Left lung (tissue), 10 donors: ENCODE results near the gene PNPO. TPM values are rescaled to one million over a fixed set of nuclear protein-coding genes. Genes with fewer than 3 reads are reported as not detected.

Experiments
- ATAC-seq: fragments of 200-7000 bp; cut with Tn5 transposase; one replicate; pipeline ENCODE4 v1.9.1; 2020; ENCODE audit warnings: moderate library complexity
- DNase-seq, 4 donors: peaks; one replicate each; pipeline ENCODE4 v3.0.0-alpha.2; 2013 to 2020
- H3K27ac ChIP-seq, 2 donors: fragments of 200-600 bp; sonication (generic) in 1 of 2; one replicate each; pipeline versions ENCODE4 v1.5.0 to v1.8.0; 2020 to 2021
- H3K27me3 ChIP-seq, 2 donors: fragments of 200-600 bp; sonication (generic) in 1 of 2; one replicate each; pipeline versions ENCODE4 v1.5.0 to v1.8.0; 2020 to 2021
- H3K36me3 ChIP-seq, 2 donors: fragments of 200-600 bp; sonication (generic) in 1 of 2; one replicate each; pipeline versions ENCODE4 v1.5.0 to v1.8.0; 2020 to 2021
- H3K4me1 ChIP-seq, 2 donors: fragments of 200-600 bp; one replicate each; pipeline ENCODE4 v1.8.0; 2021
- H3K4me3 ChIP-seq, 2 donors: fragments of 200-600 bp; sonication (generic) in 1 of 2; one replicate each; pipeline versions ENCODE4 v1.5.0 to v1.8.0; 2020 to 2021; ENCODE audit warnings: mild to moderate bottlenecking in 1 of 2
- H3K9me3 ChIP-seq, 2 donors: fragments of 200-600 bp; sonication (generic) in 1 of 2; one replicate each; pipeline versions ENCODE4 v1.5.0 to v1.8.0; 2020 to 2021
- intact Hi-C, 2 donors: fragments of 100-400 bp; cut with DNase I; formaldehyde crosslinking; loops; one replicate each; pipeline versions ENCODE4 v1.11.2 to v1.14.2; 2022
- polyA plus RNA-seq, 6 donors: library from polyadenylated mRNA; unstranded; fragments of 120-200 nt; gene quantifications; one replicate each; pipeline ENCODE4 v1.2.1, GENCODE V29; 2013; ENCODE audit not compliant: insufficient read length in 6 of 6
- total RNA-seq, 2 donors: library from RNA; stranded (reverse); fragmentation: NEBNext Ultra II Directional; extraction: Animal tissue kit (Norgen Biotek cat#: 25700); gene quantifications; one replicate each; pipeline ENCODE4 v1.2.1, GENCODE V29; 2021
- TF ChIP-seq, protein P1 (sequence below), 2 donors: fragments of 200-600 bp; sonication (generic) in 1 of 2; IDR thresholded peaks; one replicate each; pipeline versions ENCODE4 v1.5.0 to v1.8.0; 2021; ENCODE audit warnings: antibody characterized with exemption in 2 of 2
- donor health status: DM: no; HTN: yes; CAD: no.
- donor health status: DM: no; HTN: no; CAD: no.

PNPO gene
- total and polyA plus RNA-seq, 8 donors: 10.7 to 40.0 (median 13.0) TPM

DNA sequence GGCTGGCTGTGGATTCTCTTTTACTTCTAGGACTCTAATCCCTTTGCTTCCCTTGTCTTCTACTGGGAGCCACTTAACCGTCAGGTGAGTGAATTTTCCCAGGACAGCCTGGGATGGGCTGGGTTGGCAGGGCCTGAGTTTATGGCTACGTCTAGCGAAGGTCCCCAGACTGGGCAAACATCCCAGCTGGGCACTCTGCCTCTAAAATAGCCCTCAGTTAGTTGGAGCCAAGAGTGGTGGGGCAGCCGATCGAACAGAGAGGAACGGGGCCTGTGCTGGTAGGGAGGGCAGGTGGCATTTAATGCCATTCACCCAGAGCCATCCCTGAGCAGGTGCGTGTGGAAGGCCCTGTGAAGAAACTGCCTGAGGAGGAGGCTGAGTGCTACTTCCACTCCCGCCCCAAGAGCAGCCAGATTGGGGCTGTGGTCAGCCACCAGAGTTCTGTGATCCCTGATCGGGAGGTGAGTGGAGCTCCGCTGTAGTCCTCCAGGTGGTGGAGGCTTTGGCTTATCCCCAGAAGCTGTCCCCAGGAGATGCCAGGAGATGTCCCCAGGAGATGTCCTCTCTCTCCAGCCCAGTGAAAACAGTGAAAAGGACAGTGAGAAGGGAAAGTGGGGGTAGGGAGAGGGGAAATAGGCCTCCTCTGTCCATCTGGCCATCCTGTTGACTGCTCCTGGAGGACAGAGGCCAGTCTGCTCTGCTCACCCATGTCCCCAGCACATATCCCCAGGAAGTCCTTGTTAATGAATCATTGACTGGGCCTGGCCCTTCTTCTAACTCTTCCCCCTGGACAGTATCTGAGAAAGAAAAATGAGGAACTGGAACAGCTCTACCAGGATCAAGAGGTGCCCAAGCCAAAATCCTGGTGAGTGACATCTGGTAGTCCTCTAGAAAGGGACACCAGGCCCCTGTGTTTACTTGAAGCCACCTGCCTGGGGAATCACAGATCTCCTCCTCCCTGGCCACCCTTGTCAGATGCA is 4.4 kb downstream of the PNPO start:
- intact Hi-C loops: loop anchor here in 1 of 2 donors (10.0 kb wide), 1 partner anchor 69 kb away; no protein-coding TSS in a partner anchor
- Histone ChIP-seq H3K36me3 (peaks cover 0 to 36% of the 10 kb centered on the region in 2 donors), H3K27ac (peak overlapping the region in 1 of 2 donors; percentile 51), H3K4me3 (no peak overlapping the region), H3K9me3 (no peaks in the 10 kb centered on the region), H3K4me1 (peaks cover 25 to 79% of the 10 kb centered on the region in 2 donors), H3K27me3 (no peaks in the 10 kb centered on the region)
- ATAC-seq (no peak), DNase-seq (no peak)
- TF ChIP-seq, protein P1, sequence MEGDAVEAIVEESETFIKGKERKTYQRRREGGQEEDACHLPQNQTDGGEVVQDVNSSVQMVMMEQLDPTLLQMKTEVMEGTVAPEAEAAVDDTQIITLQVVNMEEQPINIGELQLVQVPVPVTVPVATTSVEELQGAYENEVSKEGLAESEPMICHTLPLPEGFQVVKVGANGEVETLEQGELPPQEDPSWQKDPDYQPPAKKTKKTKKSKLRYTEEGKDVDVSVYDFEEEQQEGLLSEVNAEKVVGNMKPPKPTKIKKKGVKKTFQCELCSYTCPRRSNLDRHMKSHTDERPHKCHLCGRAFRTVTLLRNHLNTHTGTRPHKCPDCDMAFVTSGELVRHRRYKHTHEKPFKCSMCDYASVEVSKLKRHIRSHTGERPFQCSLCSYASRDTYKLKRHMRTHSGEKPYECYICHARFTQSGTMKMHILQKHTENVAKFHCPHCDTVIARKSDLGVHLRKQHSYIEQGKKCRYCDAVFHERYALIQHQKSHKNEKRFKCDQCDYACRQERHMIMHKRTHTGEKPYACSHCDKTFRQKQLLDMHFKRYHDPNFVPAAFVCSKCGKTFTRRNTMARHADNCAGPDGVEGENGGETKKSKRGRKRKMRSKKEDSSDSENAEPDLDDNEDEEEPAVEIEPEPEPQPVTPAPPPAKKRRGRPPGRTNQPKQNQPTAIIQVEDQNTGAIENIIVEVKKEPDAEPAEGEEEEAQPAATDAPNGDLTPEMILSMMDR (IDR thresholded peaks at IDR 0.05): no peak

DNA sequence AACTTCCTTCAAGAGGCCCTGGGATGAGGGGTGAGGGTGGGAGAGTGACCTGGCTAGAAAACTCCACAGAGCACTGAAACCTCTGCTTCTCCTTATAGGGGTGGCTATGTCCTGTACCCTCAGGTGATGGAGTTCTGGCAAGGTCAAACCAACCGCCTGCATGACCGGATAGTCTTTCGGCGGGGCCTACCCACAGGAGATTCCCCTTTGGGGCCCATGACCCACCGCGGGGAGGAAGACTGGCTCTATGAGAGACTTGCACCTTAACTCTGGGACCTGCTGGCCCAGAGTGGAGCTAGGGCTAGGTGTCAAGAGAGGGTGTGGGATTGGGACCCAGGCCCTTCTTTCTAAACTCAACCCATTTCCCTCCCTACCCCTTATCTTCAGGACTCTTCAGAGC is 5.1 kb downstream of the PNPO start:
- Histone ChIP-seq H3K36me3 (peaks cover 0 to 43% of the 10 kb centered on the region in 2 donors), H3K4me1 (peaks cover 25 to 81% of the 10 kb centered on the region in 2 donors), H3K27ac (peak overlapping the region in 1 of 2 donors; percentile 51), H3K9me3 (no peaks in the 10 kb centered on the region), H3K27me3 (no peaks in the 10 kb centered on the region), H3K4me3 (no peak overlapping the region)
- TF ChIP-seq, protein P1 (IDR thresholded peaks at IDR 0.05): no peak
- no peak for DNase-seq
- ATAC-seq: no peak
- intact Hi-C loops: loop anchor here in 1 of 2 donors (10.0 kb wide), 1 partner anchor 68 kb away; no protein-coding TSS in a partner anchor

DNA sequence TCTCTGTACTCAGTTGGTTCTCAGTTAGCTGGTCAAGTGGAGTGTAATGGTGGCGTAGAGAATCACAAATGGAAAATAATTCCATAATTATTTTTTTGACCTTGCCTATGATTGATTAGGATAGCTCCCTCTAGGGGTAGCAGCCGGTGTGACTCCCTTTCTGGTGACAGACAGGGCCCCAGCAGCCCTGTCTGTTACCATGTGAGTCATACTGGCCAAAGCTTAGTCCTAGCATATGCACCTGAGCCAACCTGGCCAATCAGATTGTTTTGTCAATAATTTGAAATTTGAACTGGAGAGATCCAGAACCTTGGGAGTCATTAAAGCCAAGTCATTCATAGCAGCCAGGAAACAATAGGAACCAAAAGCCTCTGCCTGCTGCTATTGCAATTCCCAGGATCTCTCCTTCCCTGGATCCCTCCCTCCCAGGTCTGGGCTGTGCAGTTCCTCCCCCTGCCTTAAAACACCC is 5.6 kb downstream of the PNPO start:
- intact Hi-C loops: loop anchor here in 1 of 2 donors (10.0 kb wide), 1 partner anchor 68 kb away; no protein-coding TSS in a partner anchor
- no peaks in the 10 kb centered on the region for H3K27me3 ChIP-seq
- H3K4me1 ChIP-seq: peaks cover 24 to 81% of the 10 kb centered on the region in 2 donors
- H3K36me3 ChIP-seq: peaks cover 0 to 46% of the 10 kb centered on the region in 2 donors
- DNase-seq: peak in 2 of 4 donors; percentile 63 to 80
- ATAC-seq: peak; percentile 77
- no peaks in the 10 kb centered on the region for H3K9me3 ChIP-seq
- TF ChIP-seq, protein P1 (IDR thresholded peaks at IDR 0.05): peak; percentile 79 to 88
- H3K4me3 ChIP-seq: no peak overlapping the region
- H3K27ac ChIP-seq: peak overlapping the region; percentile 26 to 51

DNA sequence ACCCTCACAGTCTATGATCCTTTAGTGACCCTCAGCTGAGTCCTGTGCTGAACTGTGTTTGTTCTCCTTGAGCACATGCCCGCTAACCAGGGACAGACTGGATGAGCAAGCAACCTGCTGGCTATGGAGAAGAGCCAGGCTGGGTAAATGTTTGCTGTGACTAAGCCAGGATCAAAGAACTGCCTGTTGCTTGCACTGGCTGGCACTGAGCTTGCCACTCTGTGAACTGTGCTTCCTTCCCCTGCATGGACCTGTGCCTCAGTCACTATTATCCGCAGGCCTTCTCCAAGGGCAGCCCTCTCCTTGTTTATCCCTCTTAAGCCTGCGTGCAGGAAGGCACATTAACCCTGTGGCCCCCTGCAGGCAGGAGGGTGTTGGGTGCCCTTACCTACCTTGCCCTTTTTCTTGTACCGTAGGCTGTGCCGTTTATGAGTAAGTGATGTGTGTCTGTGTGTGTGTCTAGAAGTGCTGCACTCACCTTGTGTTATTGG is 7.4 kb downstream of the PNPO start:
- Histone ChIP-seq H3K4me1 (peaks cover 17 to 67% of the 10 kb centered on the region in 2 donors), H3K27ac (peak overlapping the region; percentile 69 to 72), H3K9me3 (no peaks in the 10 kb centered on the region), H3K4me3 (no peak overlapping the region), H3K27me3 (no peaks in the 10 kb centered on the region), H3K36me3 (peaks cover 0 to 46% of the 10 kb centered on the region in 2 donors)
- ATAC-seq: peak; percentile 6
- TF ChIP-seq, protein P1 (IDR thresholded peaks at IDR 0.05): no peak
- DNase-seq: peak in 1 of 4 donors; percentile 44
- intact Hi-C loops: loop anchor here in 1 of 2 donors (10.0 kb wide), 1 partner anchor 66 kb away; no protein-coding TSS in a partner anchor
